ENCODE results near the gene TEDC1.

DNA sequence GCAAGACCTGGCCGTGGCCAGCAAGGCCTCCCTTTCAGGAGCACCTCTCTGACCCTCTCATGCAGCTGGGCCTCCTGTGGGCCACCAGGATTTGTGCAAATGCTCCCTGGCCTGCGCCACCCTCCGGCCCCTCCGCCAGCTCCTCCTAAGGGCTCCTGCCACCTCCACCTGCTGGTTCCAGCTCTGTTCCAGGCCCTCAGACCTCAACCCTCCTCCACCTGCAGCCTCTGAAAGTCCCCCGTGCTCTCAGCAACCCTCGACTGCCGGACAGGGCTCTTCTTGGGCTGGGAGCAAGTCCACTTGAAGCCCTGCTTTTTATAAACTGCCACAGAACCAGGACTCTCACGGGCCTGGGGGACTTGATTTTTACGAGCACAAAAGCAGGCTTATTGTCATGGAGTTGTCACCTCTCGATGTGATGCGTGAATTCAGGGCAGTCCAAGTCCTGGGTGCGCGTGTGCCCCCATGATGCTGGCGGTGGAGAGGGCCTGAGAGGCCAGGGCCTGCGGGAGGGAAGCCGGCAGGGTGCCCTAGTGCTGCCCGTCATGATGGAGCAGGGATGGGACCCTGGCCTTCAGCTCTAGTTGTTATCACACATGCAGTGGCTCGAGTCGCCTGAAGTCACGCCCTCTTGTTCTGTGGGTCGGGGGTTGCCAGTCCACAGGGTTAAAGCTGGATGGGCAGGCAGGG is 9.1 kb downstream of the TEDC1 start:
- TF ChIP-seq, protein P1, sequence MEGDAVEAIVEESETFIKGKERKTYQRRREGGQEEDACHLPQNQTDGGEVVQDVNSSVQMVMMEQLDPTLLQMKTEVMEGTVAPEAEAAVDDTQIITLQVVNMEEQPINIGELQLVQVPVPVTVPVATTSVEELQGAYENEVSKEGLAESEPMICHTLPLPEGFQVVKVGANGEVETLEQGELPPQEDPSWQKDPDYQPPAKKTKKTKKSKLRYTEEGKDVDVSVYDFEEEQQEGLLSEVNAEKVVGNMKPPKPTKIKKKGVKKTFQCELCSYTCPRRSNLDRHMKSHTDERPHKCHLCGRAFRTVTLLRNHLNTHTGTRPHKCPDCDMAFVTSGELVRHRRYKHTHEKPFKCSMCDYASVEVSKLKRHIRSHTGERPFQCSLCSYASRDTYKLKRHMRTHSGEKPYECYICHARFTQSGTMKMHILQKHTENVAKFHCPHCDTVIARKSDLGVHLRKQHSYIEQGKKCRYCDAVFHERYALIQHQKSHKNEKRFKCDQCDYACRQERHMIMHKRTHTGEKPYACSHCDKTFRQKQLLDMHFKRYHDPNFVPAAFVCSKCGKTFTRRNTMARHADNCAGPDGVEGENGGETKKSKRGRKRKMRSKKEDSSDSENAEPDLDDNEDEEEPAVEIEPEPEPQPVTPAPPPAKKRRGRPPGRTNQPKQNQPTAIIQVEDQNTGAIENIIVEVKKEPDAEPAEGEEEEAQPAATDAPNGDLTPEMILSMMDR (optimal IDR thresholded peaks at IDR 0.05 in 1 of 3, IDR thresholded peaks at IDR 0.05 in 1 of 3, conservative IDR thresholded peaks at IDR 0.05 in 1 of 3; ENCODE audit: extremely low read depth in 1 of 3, insufficient read depth in 2 of 3, low read length in 3 of 3): no peak
- no peak for TF ChIP-seq EZH2 (IDR thresholded peaks at IDR 0.05; ENCODE audit: low read length)

All from keratinocyte (primary cell).